ENCODE results near the gene ZNF766. TPM values are rescaled to one million over a fixed set of nuclear protein-coding genes. Genes with fewer than 3 reads are reported as not detected.

Gene ZNF766
- total and polyA plus RNA-seq, 2 of the 13 experiments (the other 11 are each of a cell fraction or from before 2014, with no cell fraction given) = 5.2 to 10.3 TPM

DNA sequence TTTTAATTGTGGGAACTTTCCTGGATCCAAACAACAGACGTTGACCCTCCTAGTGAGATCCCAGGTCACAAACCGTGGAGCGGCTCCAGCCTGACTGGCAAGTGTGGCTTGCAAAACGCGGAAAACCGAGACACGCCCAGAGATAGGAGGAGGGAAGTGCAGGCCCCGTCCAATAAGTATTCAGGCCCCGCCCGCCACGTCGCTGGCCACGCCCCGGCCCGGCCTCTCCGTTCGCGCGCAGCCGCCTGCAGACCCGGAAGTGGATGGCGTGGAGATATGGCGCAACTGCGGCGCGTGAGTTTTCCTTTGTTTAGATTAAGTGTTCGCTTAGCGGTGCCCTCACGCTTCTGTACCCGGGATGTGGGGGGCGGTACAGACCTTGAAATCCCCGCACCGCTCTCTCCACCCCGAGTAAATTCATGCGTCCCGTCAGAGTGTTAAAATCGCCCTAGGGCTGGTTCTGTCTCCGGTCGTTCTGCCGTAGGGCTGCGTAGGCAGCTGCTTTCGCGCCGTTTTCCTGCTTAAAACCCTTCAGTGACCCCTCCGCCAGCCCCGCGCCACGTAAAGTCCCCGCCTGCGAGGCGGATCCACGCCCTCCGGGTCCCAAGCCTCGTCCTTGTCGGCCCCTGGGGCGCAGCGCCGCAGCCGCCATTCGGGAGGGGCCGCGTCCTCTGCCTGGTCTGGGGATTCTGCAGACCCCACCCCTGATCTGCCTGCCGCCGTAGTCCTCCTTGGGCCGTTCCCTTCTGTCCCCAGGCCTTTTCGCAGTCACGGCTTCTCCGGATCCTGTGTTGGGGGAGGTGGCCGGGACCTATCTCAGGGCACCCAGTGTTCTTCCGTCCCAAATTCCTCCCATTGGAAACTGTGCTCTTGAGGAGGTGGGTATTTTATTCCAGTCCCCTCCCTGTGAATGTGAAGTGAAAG lies at the start of gene ZNF766 (continued):
- peak; percentile 60; the same call in 1 of the 2 replicates for TF ChIP-seq ZHX2 (IDR thresholded peaks at IDR 0.05; ENCODE audit: low read depth)
- no peak for TF ChIP-seq ZHX2 (CRISPR knock-in tag; IDR thresholded peaks at IDR 0.05; ENCODE audit: borderline replicate concordance)
- peak; percentile 85 for TF ChIP-seq TAF1 (CRISPR knock-in tag; IDR thresholded peaks at IDR 0.05)
- no peak for TF ChIP-seq KDM2A (CRISPR knock-in tag; IDR thresholded peaks at IDR 0.05; ENCODE audit: borderline replicate concordance, low read depth)
- TF ChIP-seq, protein P1, sequence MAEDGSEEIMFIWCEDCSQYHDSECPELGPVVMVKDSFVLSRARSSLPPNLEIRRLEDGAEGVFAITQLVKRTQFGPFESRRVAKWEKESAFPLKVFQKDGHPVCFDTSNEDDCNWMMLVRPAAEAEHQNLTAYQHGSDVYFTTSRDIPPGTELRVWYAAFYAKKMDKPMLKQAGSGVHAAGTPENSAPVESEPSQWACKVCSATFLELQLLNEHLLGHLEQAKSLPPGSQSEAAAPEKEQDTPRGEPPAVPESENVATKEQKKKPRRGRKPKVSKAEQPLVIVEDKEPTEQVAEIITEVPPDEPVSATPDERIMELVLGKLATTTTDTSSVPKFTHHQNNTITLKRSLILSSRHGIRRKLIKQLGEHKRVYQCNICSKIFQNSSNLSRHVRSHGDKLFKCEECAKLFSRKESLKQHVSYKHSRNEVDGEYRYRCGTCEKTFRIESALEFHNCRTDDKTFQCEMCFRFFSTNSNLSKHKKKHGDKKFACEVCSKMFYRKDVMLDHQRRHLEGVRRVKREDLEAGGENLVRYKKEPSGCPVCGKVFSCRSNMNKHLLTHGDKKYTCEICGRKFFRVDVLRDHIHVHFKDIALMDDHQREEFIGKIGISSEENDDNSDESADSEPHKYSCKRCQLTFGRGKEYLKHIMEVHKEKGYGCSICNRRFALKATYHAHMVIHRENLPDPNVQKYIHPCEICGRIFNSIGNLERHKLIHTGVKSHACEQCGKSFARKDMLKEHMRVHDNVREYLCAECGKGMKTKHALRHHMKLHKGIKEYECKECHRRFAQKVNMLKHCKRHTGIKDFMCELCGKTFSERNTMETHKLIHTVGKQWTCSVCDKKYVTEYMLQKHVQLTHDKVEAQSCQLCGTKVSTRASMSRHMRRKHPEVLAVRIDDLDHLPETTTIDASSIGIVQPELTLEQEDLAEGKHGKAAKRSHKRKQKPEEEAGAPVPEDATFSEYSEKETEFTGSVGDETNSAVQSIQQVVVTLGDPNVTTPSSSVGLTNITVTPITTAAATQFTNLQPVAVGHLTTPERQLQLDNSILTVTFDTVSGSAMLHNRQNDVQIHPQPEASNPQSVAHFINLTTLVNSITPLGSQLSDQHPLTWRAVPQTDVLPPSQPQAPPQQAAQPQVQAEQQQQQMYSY (CRISPR knock-in tag; IDR thresholded peaks at IDR 0.05) = peak; percentile 95
- TF ChIP-seq, protein P2, sequence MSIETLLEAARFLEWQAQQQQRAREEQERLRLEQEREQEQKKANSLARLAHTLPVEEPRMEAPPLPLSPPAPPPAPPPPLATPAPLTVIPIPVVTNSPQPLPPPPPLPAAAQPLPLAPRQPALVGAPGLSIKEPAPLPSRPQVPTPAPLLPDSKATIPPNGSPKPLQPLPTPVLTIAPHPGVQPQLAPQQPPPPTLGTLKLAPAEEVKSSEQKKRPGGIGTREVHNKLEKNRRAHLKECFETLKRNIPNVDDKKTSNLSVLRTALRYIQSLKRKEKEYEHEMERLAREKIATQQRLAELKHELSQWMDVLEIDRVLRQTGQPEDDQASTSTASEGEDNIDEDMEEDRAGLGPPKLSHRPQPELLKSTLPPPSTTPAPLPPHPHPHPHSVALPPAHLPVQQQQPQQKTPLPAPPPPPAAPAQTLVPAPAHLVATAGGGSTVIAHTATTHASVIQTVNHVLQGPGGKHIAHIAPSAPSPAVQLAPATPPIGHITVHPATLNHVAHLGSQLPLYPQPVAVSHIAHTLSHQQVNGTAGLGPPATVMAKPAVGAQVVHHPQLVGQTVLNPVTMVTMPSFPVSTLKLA (IDR thresholded peaks at IDR 0.05) = peak; percentile 69
- TF ChIP-seq ZNF841 (CRISPR knock-in tag; IDR thresholded peaks at IDR 0.05; ENCODE audit: borderline replicate concordance) = 0 out of 2 replicates have a peak, but pooled peaks have one; percentile 62
- peak; percentile 81 for TF ChIP-seq BHLHE40 (IDR thresholded peaks at IDR 0.05; ENCODE audit: low read length)
- peak; percentile 54; the same call in 1 of the 2 replicates for TF ChIP-seq KLF6 (CRISPR knock-in tag; IDR thresholded peaks at IDR 0.05)
- TF ChIP-seq UBTF (CRISPR knock-in tag; IDR thresholded peaks at IDR 0.05) = peak; percentile 79; the same call in 1 of the 2 replicates
- TF ChIP-seq ZFP1 (CRISPR knock-in tag; IDR thresholded peaks at IDR 0.05) = peak; percentile 38; the same call in 1 of the 2 replicates
- TF ChIP-seq PCBP1 (IDR thresholded peaks at IDR 0.05; ENCODE audit: borderline replicate concordance, low read depth, low read length) = 0 out of 2 replicates have a peak, but pooled peaks have one; percentile 55
- TF ChIP-seq ZNF776 (CRISPR knock-in tag; IDR thresholded peaks at IDR 0.05) = no peak
- TF ChIP-seq ATM (IDR thresholded peaks at IDR 0.05; ENCODE audit: borderline replicate concordance) = no peak
